IMR-90 (cell line): ENCODE measurements around the gene CNDP1. TPM values are rescaled to one million over a fixed set of nuclear protein-coding genes. Genes with fewer than 3 reads are reported as not detected.
A peak's percentile ranks its signal among the peaks of the same experiment; 100 is the strongest.

Experiments used
- ATAC-seq: fragments of 200-7000 bp; cut with Tn5 transposase; 2 replicates; pipeline ENCODE4 v1.9.1; 2020; ENCODE audit warnings: low read depth, mild to moderate bottlenecking, moderate library complexity
- BruUV-seq: library from RNA; stranded (reverse); fragments of 400-500 nt; replicated peaks from 2 replicates; lab custom pipeline; 2021; lab: Mats Ljungman, UMichigan
- CTCF ChIA-PET: fragments of 300-600 bp; formaldehyde crosslinking; extraction: SDS; loops from one replicate; lab custom pipeline; 2021; ENCODE audit warnings: antibody characterized with exemption; lab: Yijun Ruan, JAX
- POLR2A ChIA-PET: fragments of 300-600 bp; sonication (Branson Sonifier 250); formaldehyde crosslinking; loops from one replicate; lab custom pipeline; 2022; ENCODE audit warnings: antibody characterized with exemption; ENCODE audit not compliant: unreplicated experiment; lab: Charles Lee
- DNase-seq: peaks from one replicate; pipeline ENCODE4 v3.0.0; 2013
- H2AFZ ChIP-seq: replicated peaks from 2 replicates; pipeline ENCODE3; 2013; ENCODE audit warnings: low read length, mild to moderate bottlenecking; ENCODE audit not compliant: poor library complexity
- H2AK5ac ChIP-seq: 2 replicates; pipeline ENCODE4 v1.6.1; 2013; ENCODE audit warnings: low read depth, low read length, inconsistent platforms
- H2AK9ac ChIP-seq: replicated peaks from 2 replicates; pipeline ENCODE3; 2013; ENCODE audit warnings: mild to moderate bottlenecking, low read depth, low read length, moderate library complexity; ENCODE audit not compliant: poor library complexity
- H2BK120ac ChIP-seq: 2 replicates; pipeline ENCODE4 v1.6.1; 2013; ENCODE audit warnings: low read depth, low read length, inconsistent platforms
- H2BK15ac ChIP-seq: 3 replicates; pipeline ENCODE4 v1.6.1; 2013; ENCODE audit warnings: low read depth, low read length, inconsistent platforms
- H2BK20ac ChIP-seq: 2 replicates; pipeline ENCODE4 v1.6.1; 2013; ENCODE audit warnings: low read depth, mild to moderate bottlenecking, inconsistent platforms, low read length, moderate library complexity
- H2BK5ac ChIP-seq: 2 replicates; pipeline ENCODE4 v1.6.1; 2013; ENCODE audit warnings: mild to moderate bottlenecking, low read depth, low read length, inconsistent platforms; ENCODE audit not compliant: poor library complexity, severe bottlenecking
- H3K14ac ChIP-seq: replicated peaks from 2 replicates; pipeline ENCODE4 v1.6.1; 2013; ENCODE audit warnings: low read depth, low read length, inconsistent platforms
- H3K18ac ChIP-seq: 2 replicates; pipeline ENCODE4 v1.6.1; 2013; ENCODE audit warnings: low read depth, low read length, control low read depth
- H3K23ac ChIP-seq: 2 replicates; pipeline ENCODE4 v1.6.1; 2013; ENCODE audit warnings: low read depth, low read length, inconsistent platforms
- H3K27ac ChIP-seq: 2 replicates; pipeline ENCODE4 v1.5.1; 2013; ENCODE audit warnings: mild to moderate bottlenecking, control low read depth, low read length; ENCODE audit not compliant: insufficient read depth
- H3K27me3 ChIP-seq: 2 replicates; pipeline ENCODE4 v1.6.1; 2013; ENCODE audit warnings: low read length; ENCODE audit not compliant: control insufficient read depth, insufficient read depth
- H3K36me3 ChIP-seq: 2 replicates; pipeline ENCODE4 v1.6.1; 2013; ENCODE audit warnings: low read length, mixed read lengths; ENCODE audit not compliant: control insufficient read depth, insufficient read depth
- H3K4ac ChIP-seq: 2 replicates; pipeline ENCODE4 v1.6.1; 2013; ENCODE audit warnings: low read depth, low read length, inconsistent platforms
- H3K4me1 ChIP-seq: 2 replicates; pipeline ENCODE4 v1.6.1; 2013; ENCODE audit warnings: low read length, mixed read lengths; ENCODE audit not compliant: control insufficient read depth, insufficient read depth
- H3K4me2 ChIP-seq: 2 replicates; pipeline ENCODE4 v1.6.1; 2013; ENCODE audit warnings: low read depth, mild to moderate bottlenecking, control low read depth, low read length, moderate library complexity
- H3K4me3 ChIP-seq: 2 replicates; pipeline ENCODE4 v1.5.1; 2013; ENCODE audit warnings: low read depth, mild to moderate bottlenecking, control low read depth, low read length, moderate library complexity; ENCODE audit not compliant: insufficient read depth
- H3K56ac ChIP-seq: 2 replicates; pipeline ENCODE4 v1.6.1; 2013; ENCODE audit warnings: low read length, inconsistent platforms; ENCODE audit not compliant: insufficient read depth; ENCODE audit errors: extremely low read depth
- H3K79me1 ChIP-seq, 2 experiments: 2 replicates each; pipeline ENCODE4 v1.6.1; 2013; ENCODE audit warnings: low read length in 2 of 2, inconsistent platforms in 1 of 2, low read depth in 1 of 2
- H3K9ac ChIP-seq: 2 replicates; pipeline ENCODE4 v1.6.1; 2013; ENCODE audit warnings: low read depth, low read length, control low read depth
- H3K9me1 ChIP-seq: 2 replicates; pipeline ENCODE4 v1.6.1; 2013; ENCODE audit warnings: low read length, inconsistent platforms; ENCODE audit not compliant: insufficient read depth
- H3K9me3 ChIP-seq: 2 replicates; pipeline ENCODE4 v1.6.1; 2013; ENCODE audit warnings: low read length; ENCODE audit not compliant: control insufficient read depth, insufficient read depth
- H4K20me1 ChIP-seq: 2 replicates; pipeline ENCODE4 v1.6.1; 2013; ENCODE audit warnings: low read length, inconsistent platforms; ENCODE audit not compliant: insufficient read depth
- H4K5ac ChIP-seq: 2 replicates; pipeline ENCODE4 v1.6.1; 2013; ENCODE audit warnings: mild to moderate bottlenecking, low read depth, low read length, control low read depth
- H4K8ac ChIP-seq, 2 experiments: 2 replicates each; pipeline ENCODE4 v1.6.1; 2013; ENCODE audit warnings: low read depth in 2 of 2, low read length in 2 of 2, control low read depth in 1 of 2, inconsistent platforms in 1 of 2
- H4K91ac ChIP-seq: 2 replicates; pipeline ENCODE4 v1.6.1; 2013; ENCODE audit warnings: low read depth, low read length, inconsistent platforms; ENCODE audit not compliant: insufficient read depth
- BHLHE40 ChIP-seq: fragments of 150-350 bp; IDR thresholded peaks from 2 replicates; pipeline ENCODE4 v1.6.1; 2016; ENCODE audit warnings: mild to moderate bottlenecking, low read depth, low read length
- CHD1 ChIP-seq: IDR thresholded peaks from 2 replicates; pipeline ENCODE4 v1.6.1; 2012; ENCODE audit warnings: low read depth, low read length, improper control_type of control experiment
- FOS ChIP-seq: fragments of 150-350 bp; IDR thresholded peaks from 2 replicates; pipeline ENCODE4 v1.6.1; 2016; ENCODE audit warnings: low read depth, low read length
- MAZ ChIP-seq: IDR thresholded peaks from 2 replicates; pipeline ENCODE4 v1.6.1; 2012; ENCODE audit warnings: low read depth, mild to moderate bottlenecking, low read length, improper control_type of control experiment, moderate library complexity, borderline replicate concordance
- MXI1 ChIP-seq: IDR thresholded peaks from 2 replicates; pipeline ENCODE4 v1.6.1; 2012; ENCODE audit warnings: low read depth, mild to moderate bottlenecking, low read length, moderate library complexity, borderline replicate concordance
- NFE2L2 ChIP-seq: fragments of 150-350 bp; IDR thresholded peaks from 2 replicates; pipeline ENCODE4 v1.6.1; 2016; ENCODE audit warnings: low read depth, mild to moderate bottlenecking, low read length
- POLR2A ChIP-seq: IDR thresholded peaks from 2 replicates; pipeline ENCODE4 v1.6.1; 2012; ENCODE audit warnings: mild to moderate bottlenecking, low read depth, low read length
- WGBS, 2 experiments: methylation state at CpG; one replicate each; pipeline versions ENCODE4 v1.1.5 to v1.1.7; 2013; ENCODE audit warnings: missing lambda C conversion rate in 2 of 2; ENCODE audit not compliant: insufficient read length in 1 of 2; ENCODE audit errors: extremely low coverage in 2 of 2; 5-methylcytosine and 5-hydroxymethylcytosine counted together
- dilution Hi-C: fragments of 300-500 bp; cut with HindIII; formaldehyde crosslinking; loops from one replicate; pipeline ENCODE4 v1.14.3; 2018; ENCODE audit warnings: low sequenced_read_pairs; ENCODE audit not compliant: unreplicated experiment
- in situ Hi-C: fragments of 300-500 bp; cut with MboI; formaldehyde crosslinking; loops from 3 replicates; pipeline ENCODE4 v1.14.3; 2019; ENCODE audit warnings: low sequenced_read_pairs, inconsistent platforms, mixed read lengths
- intact Hi-C: fragments of 100-400 bp; cut with micrococcal nuclease; formaldehyde crosslinking; loops from 2 replicates; pipeline ENCODE4 v1.10.0; 2022
- polyA plus RNA-seq, 3 experiments: library from polyadenylated mRNA; depleted of rRNA; stranded (reverse); fragments of >200 nt; gene quantifications; 2 replicates each; pipeline ENCODE4 v1.2.3, GENCODE V29; 2012; ENCODE audit warnings: low replicate concordance in 1 of 3
- total RNA-seq: library from RNA; depleted of rRNA; stranded (reverse); fragments of >200 nt; gene quantifications from 2 replicates; pipeline ENCODE4 v1.2.3, GENCODE V29; 2012

Gene CNDP1
- total and polyA plus RNA-seq, 2 of the 4 experiments (the other 2 are of a cell fraction) = not detected

DNA sequence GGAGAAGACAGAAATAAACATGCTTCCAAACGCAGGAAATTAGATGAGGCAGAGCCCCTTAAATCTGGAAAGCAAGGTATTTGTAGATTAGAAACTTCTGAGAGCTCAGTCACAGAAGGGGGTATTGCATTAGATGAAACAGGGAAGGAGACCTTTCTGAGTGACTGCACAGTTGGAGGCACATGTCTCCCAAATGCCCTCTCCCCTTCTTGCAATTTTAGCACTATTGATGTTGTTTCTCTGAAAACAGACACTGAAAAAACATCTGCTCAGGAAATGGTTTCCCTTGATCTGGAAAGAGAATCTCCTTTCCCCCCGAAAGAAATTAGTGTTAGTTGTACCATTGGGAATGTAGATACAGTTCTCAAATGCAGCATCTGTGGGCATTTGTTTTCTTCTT lies 96.9 kb downstream of the CNDP1 start:
- Histone ChIP-seq H3K9ac (peak overlapping the region; percentile 35; the same call in 1 of the 2 replicates), H4K5ac (peak overlapping the region; percentile 49), H2BK120ac (peak overlapping the region; percentile 22), H3K9me1 (peaks cover 14% of the 10 kb centered on the region), H3K9me3 (no peaks in the 10 kb centered on the region), H4K91ac (peak overlapping the region; percentile 64), H3K79me1 (peaks cover 39 to 42% of the 10 kb centered on the region in 2 experiments; a peak in 3 of 4 replicates), H4K20me1 (peaks cover 4% of the 10 kb centered on the region; the same call in 1 of the 2 replicates), H2BK15ac (peak overlapping the region; percentile 38; the same call in 2 of the 3 replicates), H3K14ac (peak overlapping the region; percentile 42; the same call in 1 of the 2 replicates), H3K4me1 (peaks cover 17% of the 10 kb centered on the region), H2AFZ (no peak overlapping the region), H3K18ac (peak overlapping the region; percentile 59), H3K4me2 (peak overlapping the region; percentile 79), H3K27me3 (no peaks in the 10 kb centered on the region), H3K56ac (peak overlapping the region; percentile 46; the same call in 1 of the 2 replicates), H4K8ac (peak overlapping the region; percentile 21 to 52), H2AK9ac (no peak overlapping the region), H2BK20ac (peak overlapping the region; percentile 28; the same call in 1 of the 2 replicates), H2AK5ac (peak overlapping the region; percentile 37; the same call in 1 of the 2 replicates), H3K36me3 (peaks cover 8% of the 10 kb centered on the region), H2BK5ac (peak overlapping the region; percentile 92), H3K4me3 (peak overlapping the region; percentile 2; the same call in 1 of the 2 replicates), H3K27ac (peak overlapping the region; percentile 98), H3K4ac (peak overlapping the region; percentile 62; the same call in 1 of the 2 replicates), H3K23ac (peak overlapping the region; percentile 55; the same call in 1 of the 2 replicates)
- in situ Hi-C loops (no loop called here), dilution Hi-C loops (no loop called here), intact Hi-C loops (no loop called here)
- 71% methylated on average over 1 of the region's 2 CpGs; no CpG with 5 or more reads in 1 of the 2 experiments for WGBS, 2 experiments
- CTCF ChIA-PET = interaction anchor here (0.7 to 1.2 kb wide), 3 partner anchors 7 to 1768 kb away, joined by 3 to 5 read pairs (median 3); no protein-coding TSS in a partner anchor
- BruUV-seq = no TSS peak
- POLR2A ChIA-PET = interaction anchor here (0.8 kb wide), 1 partner anchor 33 kb away, joined by 4 read pairs; the partner anchor contains the start of gene ZNF407
- ATAC-seq = no peak
- TF ChIP-seq MAZ (no peak), NFE2L2 (no peak), BHLHE40 (no peak), CHD1 (no peak), FOS (no peak), POLR2A (no peak), MXI1 (no peak)
- DNase-seq = no peak
